Right renal pelvis (tissue), 4 donors: ENCODE measurements around the gene ZBTB20. TPM values are rescaled to one million over a fixed set of nuclear protein-coding genes. Genes with fewer than 3 reads are reported as not detected.

Experiments used
- DNase-seq, 4 donors: peaks; one replicate each; pipeline ENCODE4 v3.0.0-alpha.2; 2013; ENCODE audit warnings: low read depth in 4 of 4, low spot score in 3 of 4, missing footprints in 1 of 4
- polyA plus RNA-seq, 4 donors: library from polyadenylated mRNA; unstranded; fragments of 120-200 nt; gene quantifications; one replicate each; pipeline ENCODE4 v1.2.1, GENCODE V29; 2013; ENCODE audit not compliant: insufficient read length in 4 of 4

Gene ZBTB20
- polyA plus RNA-seq, 4 donors, result 4.5 to 5.3 (median 4.9) TPM

DNA sequence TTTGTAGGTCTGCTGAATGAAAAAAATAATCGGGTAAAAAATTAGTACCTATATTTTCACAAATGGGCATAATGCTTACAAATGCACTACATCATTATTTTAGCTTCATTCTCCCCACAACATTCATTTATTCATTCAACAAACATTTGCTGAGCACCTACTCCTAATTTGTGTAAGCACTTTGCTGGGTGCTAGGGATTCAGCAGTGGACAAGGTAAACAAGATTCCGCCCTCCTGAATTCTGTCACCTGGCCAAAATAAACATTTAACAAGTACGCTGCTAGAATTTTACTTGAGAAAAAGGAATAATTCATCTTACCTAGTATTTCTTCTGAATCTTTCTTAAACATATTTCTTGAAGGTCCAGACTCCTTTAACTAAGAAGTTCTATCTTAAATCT is 781.2 kb downstream of the ZBTB20 start:
- no peak for DNase-seq

DNA sequence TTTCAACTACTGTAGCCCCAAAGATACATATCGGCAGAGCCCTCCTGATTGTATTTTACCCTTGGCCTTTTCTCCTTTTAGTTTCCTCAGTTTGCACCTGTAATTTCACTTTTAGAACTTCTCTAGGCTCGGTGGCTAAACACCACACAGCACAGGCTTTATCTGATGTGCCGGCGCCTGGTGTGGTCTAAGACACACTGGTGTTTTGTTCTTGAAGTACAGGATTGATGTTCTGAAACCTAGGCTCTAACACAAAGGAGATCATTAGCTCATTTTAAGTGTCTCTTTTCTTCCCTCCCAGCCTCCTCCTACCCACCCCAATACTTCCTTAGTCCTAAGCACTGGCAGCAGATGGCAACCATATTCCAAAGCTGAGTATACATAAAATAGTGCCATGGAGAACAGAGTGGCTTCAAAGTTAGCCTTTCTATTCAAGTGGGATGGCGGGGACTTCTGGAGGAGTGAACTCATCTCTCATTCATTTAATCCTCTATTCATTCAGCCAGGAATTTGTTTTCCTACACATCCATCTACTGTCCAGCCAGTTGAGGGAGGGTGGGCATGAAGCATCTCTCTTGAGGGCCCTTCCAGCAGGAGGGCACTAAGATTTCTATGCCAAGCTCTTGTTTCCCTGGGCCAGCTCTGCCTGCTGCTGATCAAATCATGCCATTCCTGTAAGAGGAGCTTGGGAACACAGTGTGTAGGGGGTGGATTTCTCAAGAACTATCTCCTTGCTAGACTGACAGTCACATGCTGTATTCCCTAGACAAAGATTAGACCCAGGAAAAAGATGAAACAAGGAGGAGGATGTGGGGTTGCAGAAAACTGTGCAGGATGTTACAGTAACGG is 782.1 kb downstream of the ZBTB20 start:
- DNase-seq, result no peak

DNA sequence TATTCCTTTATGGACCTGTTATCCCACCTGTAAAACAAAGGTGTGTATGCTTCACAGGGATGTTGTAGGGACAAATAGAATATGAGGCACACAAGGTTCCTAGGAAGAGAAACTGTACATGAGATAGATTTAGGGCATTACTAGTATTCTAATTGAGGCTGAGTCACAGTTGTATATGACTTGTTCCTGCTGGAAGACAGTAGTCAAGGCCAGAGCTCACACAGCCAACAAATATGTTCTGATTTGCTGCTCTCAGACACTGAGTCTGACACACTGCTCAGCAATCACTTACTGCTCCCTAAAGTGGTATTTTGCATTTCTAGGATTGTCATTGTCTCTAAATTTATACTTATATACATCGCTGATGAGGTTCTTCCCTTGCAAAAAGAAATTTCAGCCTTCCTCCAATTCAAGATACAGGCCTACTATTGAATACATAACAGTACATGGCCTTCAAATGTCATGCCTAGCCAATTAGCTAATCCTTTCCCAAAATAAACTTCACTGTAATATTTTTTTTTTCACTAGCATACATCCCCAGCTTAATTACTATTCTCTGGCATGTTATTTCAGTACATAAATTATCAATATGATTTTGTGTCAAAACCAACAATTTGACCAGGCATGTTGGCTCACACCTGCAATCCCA is 783.4 kb downstream of the ZBTB20 start:
- no peak for DNase-seq

DNA sequence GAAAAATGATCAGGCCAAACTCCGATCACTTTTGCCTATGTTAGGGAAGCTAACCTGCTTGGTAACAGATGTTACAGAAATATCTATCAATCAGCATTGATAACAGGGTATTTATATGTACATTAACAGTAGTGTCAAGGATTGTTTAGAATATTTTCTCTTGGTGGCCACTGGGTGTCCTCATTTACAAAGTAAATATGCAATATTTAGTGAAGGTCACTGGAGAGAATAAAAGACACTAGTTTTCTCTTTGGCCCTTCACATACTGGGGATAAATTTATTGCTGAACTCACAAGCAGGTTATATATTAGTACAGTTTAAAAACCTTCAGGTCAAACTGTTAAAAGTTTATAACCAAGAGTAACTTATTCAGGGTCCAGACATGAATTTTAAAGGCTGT is 784.3 kb downstream of the ZBTB20 start:
- DNase-seq, result no peak

DNA sequence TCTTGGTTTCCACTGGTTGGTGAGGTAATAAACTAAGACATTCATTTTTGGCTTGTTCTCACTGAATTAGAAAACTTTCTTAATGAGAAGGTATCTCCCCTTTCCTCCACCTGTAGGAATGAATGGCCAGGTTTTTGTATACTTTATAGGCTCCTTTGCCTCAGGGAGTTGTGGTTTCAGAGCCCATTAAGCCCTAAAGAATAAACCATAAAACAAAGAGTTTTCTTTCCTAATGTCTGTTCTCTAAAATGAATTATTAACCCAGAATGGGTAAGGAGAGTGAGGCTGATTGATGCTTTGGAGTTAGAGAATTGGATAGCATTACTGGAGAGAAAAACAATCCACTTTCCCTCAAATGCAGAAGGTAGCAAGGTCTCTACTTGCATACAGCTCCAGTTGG is 785.7 kb downstream of the ZBTB20 start:
- no peak for DNase-seq

DNA sequence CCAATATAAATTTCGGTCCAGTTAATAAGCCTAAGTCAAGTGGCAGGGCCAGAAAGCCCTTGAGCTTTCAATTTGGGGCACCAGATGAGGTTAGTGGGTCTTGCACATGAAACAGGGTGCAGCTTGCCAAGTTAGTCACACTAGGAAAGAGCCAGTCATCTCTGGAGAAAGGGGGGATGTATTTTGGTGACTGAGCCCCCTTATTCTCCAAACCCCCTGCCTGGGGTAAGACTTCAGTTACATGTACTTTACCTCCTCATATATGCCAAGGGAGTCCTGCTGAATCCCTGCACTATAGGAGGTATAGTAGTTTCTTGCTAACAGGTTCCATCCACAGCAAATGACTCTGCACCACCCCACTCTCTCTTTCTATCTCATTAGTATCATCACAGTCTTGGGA is 790.6 kb downstream of the ZBTB20 start:
- no peak for DNase-seq

DNA sequence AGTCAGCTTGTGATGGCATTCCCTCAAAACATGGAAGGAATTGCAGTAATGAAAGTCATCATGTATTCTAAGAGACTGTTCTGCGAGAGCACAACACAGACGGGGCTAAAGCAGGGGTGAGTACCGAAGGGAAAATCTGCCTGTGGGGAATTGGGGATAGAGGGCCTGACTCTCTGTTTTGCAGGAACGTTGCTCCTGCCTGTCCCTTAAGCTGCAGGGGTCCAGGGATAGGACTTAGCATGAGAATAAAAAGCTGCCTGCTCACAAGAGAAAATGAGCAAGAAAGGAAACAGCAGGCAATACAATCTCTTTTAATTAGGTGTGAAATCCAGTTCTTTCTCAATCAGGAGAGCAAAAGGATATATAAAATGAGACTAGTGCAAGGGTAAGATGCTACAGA is 791.0 kb downstream of the ZBTB20 start:
- DNase-seq, result no peak

DNA sequence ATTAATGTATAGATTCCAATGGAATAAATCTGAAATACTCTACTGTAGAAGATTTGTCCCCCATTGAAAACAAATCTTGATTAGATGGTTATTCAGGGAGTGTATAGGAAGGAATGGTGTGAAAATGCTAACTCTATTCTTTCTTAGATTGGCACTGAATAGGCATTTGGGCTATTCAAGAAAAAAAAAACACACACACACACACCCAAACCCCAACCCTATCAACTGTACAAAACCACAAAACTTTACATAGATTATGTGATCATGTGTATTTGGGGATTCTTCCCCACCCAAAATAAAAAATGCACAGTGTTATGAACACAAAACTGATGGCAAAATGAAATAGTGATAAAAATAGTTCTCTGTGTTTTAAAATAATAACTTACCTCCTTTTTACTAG is 791.4 kb downstream of the ZBTB20 start:
- no peak for DNase-seq

DNA sequence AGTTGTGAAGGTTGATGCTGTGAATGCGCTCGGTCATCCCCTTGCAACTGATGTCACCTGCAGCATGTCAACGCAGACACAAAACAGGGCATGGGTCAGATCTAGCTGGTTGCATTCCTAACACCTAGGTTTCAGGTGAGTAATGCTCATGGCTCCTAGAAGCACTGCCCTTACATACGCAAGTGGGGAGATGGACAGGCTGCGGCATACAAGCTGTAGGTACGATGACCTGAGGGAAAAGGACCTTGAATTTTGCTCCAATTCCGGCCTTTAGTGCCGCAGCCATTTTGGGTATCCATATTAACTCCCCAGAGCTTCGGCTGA is 795.3 kb downstream of the ZBTB20 start:
- DNase-seq, result no peak

DNA sequence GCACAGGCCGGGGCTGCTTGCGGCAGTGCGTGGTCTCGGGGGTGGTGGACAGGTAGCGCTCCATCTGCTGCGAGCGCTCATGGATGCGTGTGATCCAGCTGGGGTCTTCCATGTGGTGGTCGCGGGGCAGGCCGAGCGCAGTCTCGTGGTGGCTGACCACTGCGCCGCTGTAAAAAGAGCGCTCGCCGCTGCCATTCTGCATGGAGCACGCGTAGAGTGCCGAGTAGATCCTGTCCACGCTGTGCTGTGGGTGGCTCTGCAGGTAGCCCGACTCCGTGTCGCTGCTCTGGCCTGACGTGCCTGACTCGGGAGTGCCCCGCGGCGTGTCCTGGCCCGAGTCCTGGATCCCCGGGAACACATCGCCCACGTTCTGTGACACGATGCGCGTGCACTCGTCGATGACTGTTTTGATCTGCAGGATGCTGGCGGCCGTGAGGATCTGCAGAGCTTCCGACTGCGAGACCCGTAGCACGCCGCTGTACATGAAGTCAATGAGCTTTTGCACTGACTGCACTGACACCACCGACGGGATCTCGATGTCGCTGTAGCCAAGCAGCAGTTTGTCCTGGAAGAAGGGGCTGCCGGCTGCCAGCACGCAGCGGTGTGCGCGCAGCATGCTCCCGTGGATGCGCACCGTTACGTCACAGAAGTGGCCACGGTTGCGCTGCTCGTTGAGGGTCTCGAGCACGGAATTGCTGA is 795.8 kb downstream of the ZBTB20 start:
- DNase-seq, result no peak

DNA sequence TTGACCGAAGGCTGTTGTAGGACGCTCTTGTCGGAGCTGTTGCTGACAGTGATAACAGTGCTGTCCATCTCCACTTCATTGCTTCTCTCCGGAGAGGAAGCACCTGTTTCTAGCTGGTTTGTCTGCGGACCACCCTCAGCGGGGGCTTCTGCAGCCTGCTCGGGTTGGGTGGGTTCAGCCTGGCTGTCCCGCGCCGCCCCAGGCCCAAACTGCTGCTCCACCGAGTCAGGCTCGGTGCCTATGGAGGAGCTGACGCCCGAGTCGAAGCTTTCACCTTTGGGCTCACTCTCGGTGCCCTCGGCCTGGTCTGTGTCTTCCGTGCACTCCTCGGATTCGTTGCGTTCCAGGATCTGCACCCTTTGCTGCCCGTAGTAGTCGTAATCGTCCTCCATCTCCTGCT is 796.4 kb downstream of the ZBTB20 start:
- DNase-seq, result no peak

DNA sequence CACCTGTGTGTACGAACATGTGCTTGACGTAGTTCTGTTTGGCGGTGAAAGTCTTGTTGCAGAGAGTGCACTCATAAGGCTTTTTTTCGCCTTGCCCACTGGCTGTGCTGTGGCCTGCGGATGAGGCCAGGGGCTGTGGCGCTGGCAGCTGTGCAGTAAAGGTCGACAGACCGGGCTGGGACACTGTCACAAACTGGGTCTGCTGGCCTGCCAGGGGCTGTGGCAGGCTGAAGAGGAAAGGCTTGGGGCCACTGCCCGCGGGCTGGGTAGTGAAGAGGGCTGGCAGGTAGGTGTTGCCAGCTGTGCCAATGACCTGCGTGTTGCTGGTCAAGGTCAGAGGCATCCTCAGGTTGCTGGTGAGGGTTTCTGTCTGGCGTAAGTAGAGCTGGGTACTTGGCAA is 796.8 kb downstream of the ZBTB20 start:
- DNase-seq, result no peak

DNA sequence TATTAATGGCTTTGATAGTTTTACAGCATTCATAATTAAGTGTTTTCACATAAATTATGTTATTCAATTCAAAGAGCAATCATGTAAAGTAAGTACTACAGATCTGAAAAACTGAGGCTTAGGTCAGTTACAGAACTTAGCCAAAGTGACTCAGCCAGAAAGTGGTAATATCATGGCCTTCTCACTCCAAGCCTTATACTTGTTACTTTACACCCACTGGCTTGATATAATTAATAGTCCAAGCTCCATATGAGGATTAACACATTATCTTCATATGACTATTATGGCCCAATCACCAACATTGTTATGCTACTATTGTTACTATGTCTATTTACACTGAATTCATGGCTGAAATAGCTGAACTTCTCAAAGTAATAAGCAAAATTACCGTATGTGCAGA is 802.6 kb downstream of the ZBTB20 start:
- DNase-seq, result no peak

DNA sequence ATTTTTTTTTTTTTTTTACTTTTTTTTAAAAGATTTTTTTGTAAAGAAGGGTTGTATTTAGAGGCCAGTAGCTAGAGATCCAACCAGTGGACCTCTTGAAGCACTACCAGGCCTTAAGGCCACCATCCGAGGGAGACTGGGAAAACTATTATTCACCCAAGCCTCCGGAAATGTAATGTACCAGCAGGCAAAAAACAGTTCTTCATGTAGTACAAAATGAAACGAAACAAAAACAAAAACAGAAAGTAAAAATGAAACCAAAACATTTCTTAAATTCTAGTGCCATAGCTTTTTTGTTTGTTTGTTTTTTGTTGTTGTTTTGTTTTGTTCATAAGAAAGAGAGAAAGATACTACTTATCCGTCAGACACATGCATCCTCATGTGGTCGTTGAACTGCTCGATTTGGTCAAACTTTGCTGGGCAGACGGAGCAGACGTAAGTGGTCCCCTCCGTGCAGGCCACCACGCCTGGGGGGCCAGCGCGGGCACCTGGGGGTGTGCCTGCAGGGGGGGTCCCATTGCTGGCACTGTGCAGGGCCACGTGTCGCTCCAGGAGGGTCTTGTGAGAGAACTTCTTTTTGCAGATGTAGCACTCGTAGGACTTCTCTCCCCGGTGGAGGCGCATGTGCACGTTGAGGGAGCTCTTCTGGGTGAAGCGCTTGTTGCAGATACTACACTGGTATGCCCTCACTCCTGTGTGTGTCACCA is 808.3 kb downstream of the ZBTB20 start:
- no peak for DNase-seq

DNA sequence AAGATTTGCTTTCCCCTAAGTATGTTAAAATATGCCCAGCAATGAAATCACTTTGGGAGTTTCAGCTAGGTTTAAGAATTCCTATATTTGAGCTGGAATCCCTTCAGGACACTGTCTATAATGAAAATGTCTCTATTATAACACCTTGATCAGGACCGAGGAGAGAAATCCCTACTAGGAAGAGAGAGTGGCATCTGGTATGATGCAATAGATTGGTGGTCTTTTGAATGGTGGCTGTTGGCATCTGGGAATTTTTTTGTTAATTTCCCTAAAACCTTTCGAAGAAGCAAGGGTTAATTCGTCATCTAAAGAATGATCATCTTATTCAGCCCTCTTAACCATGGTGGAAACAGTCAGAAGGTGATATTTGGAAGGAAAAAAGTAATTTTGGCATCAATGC is 810.2 kb downstream of the ZBTB20 start:
- no peak for DNase-seq

DNA sequence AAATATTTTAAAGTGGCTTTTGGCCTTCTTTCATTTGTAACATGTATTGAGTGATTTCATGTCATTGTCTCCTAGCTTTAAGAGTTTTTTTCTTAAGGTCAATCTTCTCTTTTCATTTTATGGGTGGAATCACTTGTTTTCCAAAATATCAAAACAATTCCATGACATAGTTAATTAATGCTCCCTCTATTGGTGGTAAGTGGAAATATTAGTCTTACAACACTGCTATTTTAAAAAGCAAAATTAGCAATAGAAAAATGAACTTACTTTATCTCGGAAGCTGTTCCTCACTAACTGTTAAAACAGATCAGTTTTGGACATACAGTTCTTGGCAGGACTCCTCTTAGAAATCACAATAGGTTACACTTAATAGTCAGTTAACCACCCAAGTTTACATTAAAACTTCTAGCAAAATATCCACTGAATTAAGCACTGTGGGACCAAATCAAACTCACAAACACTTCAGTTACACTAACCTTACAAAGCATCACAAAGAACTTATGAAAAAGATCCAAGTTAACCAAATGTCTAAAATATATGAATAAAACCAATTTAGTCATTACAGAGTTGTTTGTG is 810.9 kb downstream of the ZBTB20 start:
- DNase-seq, result no peak

DNA sequence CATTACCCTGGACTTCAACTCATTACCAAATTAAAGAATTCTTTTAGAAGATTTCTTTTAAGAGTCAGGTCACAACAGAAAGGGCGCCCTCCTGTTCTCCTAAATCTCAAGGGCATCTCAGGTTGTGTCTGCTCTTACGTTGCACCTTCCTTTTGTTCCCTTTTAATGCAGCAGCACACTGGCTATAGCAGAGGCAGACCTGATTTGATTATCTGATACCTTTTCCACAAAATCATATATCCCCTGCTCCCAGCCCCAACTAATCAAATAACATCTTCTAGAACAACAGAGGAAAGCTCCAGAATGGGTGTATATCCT is 813.2 kb downstream of the ZBTB20 start:
- DNase-seq, result no peak

DNA sequence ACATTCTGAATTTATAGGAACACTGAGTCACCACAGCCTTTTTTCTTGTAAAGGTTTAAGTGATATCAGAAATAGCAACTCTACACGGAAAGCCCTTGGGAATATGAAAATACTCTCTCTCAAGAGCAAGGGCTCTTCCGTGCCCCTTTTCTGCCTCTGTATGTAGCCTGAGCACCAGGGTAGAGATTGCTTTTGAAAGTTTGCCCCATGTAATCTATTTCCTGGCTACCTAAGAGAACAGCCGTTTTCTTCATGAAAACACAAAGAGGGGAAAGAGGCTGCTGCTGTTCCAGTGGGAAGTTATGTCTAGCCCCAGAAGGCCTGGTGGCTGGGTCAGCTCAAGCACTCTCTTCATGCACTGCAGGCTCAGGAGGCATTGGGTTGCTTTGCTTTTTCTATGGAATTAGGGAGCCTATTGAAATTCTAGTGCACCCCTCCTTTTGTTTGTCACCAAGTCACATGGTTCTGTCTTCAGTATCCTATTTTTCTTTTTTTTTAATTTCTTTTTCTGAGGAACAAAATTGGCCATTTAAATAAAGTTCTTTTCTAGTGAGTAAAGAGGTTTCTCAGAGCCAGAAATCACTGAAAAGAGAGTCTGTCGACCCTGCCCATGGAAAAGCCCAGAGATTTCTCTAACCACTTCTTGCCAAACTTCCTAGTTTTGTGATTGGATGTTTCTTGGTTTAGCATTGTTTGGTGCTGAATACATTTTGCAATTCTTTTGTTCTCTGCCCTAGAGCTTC is 813.7 kb downstream of the ZBTB20 start:
- no peak for DNase-seq

DNA sequence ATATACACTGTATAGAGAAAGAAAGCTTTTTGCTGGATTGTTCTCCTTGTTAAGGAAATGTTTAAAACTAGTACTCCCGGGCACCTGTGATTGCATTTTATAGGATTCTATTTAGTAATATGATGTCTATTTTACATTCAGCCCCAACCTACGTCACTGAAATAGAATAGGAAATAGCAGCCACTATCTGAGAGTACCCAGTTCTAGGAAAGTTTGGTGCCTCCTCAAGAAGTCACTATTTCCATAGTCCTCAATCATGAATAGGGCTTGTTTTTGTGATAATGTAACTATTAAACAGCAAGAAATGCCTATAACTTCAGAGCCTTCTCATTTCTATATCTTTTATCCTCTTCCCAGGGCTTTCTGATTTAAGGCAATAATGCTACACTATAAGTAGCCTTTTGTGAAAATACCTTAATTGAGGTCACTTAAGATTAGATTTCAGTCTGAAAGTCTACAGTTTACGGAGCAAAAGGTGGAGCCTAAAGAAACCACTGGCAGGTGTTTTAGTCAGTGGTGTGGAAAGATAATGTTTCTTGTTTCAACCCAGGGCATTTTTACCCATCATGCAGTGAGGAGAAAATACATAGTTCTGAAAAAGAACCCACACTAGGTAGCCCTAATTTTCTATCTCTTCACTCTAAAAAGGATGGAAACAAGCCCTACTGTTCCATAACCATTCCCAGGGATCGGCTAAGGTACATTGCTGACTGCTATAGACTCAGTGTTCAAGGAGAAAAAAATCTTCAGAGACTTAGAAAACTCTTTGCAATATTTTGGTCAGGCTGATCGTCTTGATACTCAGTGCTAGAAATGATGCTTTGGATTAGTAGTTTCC is 814.5 kb downstream of the ZBTB20 start:
- no peak for DNase-seq

DNA sequence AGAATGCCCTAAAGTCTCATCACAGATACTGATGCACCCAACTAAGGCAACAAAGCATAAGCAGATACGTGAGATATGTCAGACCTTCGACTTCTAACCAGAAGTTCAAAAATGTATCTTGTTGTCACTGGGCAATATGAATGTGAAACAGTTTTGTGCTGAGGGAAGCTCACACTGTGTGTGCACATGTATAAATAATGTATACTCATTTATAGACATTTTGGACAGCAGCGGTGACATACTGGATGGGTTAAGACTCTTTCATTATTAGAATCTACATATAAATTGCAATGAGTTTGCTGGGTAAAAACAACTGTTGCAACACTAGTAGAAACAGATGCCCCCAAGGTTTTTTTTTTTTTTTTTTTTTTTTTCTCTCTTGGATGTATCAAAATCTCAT is 815.4 kb downstream of the ZBTB20 start:
- no peak for DNase-seq
